Retinal pigment epithelial cell (primary cell): ENCODE measurements around the gene CNTD1.
"Not testable (repeated sequence)": the region's sequence is repeated elsewhere in the genome, so short reads cannot be mapped to it uniquely, and the experiment has no call there.

ENCODE experiments used
- DNase-seq: peaks from one replicate; pipeline ENCODE4 v3.0.0-alpha.2; 2010; ENCODE audit warnings: low read depth
- H3K4me3 ChIP-seq: 2 replicates; pipeline ENCODE4 v1.5.1; 2011; ENCODE audit warnings: mild to moderate bottlenecking, low read length, control low read depth, moderate library complexity
- TF ChIP-seq, protein P1 (sequence below): conservative IDR thresholded peaks from 2 replicates; pipeline ENCODE4 v1.5.1; 2011; ENCODE audit warnings: low read depth, low read length, control low read depth, inconsistent platforms

The CNTD1 gene

GRCh38 chr17:42855048-42855596 lies 56.5 kb downstream of the CNTD1 start:
- H3K4me3 ChIP-seq, result no peak overlapping the region
- no peak for DNase-seq

GRCh38 chr17:42856093-42856492 lies 57.4 kb downstream of the CNTD1 start:
- H3K4me3 ChIP-seq, DNase-seq: not testable (repeated sequence)

More at GRCh38 chr17:42855048-42855596, 56.5 kb downstream of the CNTD1 start:
- TF ChIP-seq, protein P1, sequence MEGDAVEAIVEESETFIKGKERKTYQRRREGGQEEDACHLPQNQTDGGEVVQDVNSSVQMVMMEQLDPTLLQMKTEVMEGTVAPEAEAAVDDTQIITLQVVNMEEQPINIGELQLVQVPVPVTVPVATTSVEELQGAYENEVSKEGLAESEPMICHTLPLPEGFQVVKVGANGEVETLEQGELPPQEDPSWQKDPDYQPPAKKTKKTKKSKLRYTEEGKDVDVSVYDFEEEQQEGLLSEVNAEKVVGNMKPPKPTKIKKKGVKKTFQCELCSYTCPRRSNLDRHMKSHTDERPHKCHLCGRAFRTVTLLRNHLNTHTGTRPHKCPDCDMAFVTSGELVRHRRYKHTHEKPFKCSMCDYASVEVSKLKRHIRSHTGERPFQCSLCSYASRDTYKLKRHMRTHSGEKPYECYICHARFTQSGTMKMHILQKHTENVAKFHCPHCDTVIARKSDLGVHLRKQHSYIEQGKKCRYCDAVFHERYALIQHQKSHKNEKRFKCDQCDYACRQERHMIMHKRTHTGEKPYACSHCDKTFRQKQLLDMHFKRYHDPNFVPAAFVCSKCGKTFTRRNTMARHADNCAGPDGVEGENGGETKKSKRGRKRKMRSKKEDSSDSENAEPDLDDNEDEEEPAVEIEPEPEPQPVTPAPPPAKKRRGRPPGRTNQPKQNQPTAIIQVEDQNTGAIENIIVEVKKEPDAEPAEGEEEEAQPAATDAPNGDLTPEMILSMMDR, result no peak

DNA sequence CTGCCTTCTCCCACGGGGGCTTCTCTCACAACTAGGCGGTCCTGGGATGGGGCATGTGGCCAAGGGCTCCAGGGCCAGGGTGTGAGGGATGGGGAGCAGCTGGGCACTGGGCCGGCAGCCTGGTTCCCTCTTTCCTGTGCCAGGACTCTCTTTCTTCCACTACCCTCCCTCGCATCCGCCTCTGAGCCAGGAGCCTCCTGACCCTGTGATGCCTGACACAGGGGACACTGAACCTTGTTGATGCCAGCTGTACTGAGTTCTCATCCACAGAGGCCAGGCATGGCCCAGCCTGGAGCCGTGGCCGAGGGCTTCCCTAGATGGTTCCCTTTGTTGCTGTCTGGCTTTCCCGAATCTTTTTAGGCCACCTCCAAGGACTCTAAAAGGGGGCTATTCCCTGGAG lies 57.9 kb downstream of the CNTD1 start:
- DNase-seq, H3K4me3 ChIP-seq: not testable (repeated sequence)

DNA sequence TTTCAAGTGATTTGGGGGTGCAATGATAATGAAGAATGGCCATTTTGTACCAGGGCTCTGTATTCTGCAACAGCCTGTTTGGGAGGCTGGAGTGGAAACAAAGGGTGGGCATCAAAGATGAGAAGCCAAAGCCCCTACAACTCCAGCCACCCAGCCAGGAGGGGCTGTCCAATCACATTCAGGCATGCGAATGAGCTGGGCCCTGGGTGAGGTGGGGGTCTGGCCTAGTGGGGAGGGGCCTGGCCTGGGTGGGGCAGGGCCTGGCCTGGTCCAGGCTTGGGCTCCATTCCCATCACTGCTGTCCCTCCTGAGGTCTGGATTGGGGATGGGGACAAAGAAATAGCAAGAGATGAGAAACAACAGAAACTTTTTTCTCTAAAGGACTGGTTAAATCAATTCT lies 58.7 kb downstream of the CNTD1 start:
- TF ChIP-seq, protein P1, result no peak
- DNase-seq, result no peak
- no peak overlapping the region for H3K4me3 ChIP-seq
